Coronary artery (tissue), 2 donors: ENCODE data around the gene CEP72.
"Not testable (repeated sequence)": the region's sequence is repeated elsewhere in the genome, so short reads cannot be mapped to it uniquely, and the experiment has no call there.

Experiments
- DNase-seq: peaks from one replicate; pipeline ENCODE4 v3.0.0-alpha.2; 2017; ENCODE audit warnings: low spot score
- H3K27ac ChIP-seq, 2 donors: fragments of 200-600 bp; sonication (generic); one replicate each; pipeline ENCODE4 v1.5.1; 2016 to 2019
- H3K4me3 ChIP-seq: fragments of 200-600 bp; sonication (generic); 2 replicates; pipeline ENCODE4 v1.5.1; 2016; ENCODE audit warnings: mild to moderate bottlenecking, moderate library complexity
- TF ChIP-seq, protein P1 (sequence below): fragments of 200-600 bp; sonication (generic); IDR thresholded peaks from one replicate; pipeline ENCODE4 v1.5.1; 2019; ENCODE audit warnings: antibody characterized with exemption

Gene CEP72

GRCh38 chr5:673831-674629 is 61.9 kb downstream of the CEP72 start:
- no peak for DNase-seq
- H3K4me3 ChIP-seq: no peak overlapping the region
- TF ChIP-seq, protein P1, sequence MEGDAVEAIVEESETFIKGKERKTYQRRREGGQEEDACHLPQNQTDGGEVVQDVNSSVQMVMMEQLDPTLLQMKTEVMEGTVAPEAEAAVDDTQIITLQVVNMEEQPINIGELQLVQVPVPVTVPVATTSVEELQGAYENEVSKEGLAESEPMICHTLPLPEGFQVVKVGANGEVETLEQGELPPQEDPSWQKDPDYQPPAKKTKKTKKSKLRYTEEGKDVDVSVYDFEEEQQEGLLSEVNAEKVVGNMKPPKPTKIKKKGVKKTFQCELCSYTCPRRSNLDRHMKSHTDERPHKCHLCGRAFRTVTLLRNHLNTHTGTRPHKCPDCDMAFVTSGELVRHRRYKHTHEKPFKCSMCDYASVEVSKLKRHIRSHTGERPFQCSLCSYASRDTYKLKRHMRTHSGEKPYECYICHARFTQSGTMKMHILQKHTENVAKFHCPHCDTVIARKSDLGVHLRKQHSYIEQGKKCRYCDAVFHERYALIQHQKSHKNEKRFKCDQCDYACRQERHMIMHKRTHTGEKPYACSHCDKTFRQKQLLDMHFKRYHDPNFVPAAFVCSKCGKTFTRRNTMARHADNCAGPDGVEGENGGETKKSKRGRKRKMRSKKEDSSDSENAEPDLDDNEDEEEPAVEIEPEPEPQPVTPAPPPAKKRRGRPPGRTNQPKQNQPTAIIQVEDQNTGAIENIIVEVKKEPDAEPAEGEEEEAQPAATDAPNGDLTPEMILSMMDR: no peak
- no peak overlapping the region for H3K27ac ChIP-seq

GRCh38 chr5:674630-675011 is 62.5 kb downstream of the CEP72 start:
- no peak overlapping the region for H3K27ac ChIP-seq
- TF ChIP-seq, protein P1: no peak
- H3K4me3 ChIP-seq: no peak overlapping the region
- DNase-seq: no peak

GRCh38 chr5:675111-675870 is 63.2 kb downstream of the CEP72 start:
- no peak overlapping the region for H3K27ac ChIP-seq
- no peak overlapping the region for H3K4me3 ChIP-seq
- TF ChIP-seq, protein P1: no peak
- peak; percentile 31 for DNase-seq

- TF ChIP-seq, protein P1: no peak
- DNase-seq: peak; percentile 69
- no peak overlapping the region for H3K27ac ChIP-seq
- no peak overlapping the region for H3K4me3 ChIP-seq
These were observed 63.9 kb downstream of the CEP72 start for GRCh38 chr5:675871-676698.

- H3K4me3 ChIP-seq: no peak overlapping the region
- TF ChIP-seq, protein P1: no peak
- no peak overlapping the region for H3K27ac ChIP-seq
- peak; percentile 4 for DNase-seq
These were observed 64.5 kb downstream of the CEP72 start for GRCh38 chr5:676699-677076.

DNA sequence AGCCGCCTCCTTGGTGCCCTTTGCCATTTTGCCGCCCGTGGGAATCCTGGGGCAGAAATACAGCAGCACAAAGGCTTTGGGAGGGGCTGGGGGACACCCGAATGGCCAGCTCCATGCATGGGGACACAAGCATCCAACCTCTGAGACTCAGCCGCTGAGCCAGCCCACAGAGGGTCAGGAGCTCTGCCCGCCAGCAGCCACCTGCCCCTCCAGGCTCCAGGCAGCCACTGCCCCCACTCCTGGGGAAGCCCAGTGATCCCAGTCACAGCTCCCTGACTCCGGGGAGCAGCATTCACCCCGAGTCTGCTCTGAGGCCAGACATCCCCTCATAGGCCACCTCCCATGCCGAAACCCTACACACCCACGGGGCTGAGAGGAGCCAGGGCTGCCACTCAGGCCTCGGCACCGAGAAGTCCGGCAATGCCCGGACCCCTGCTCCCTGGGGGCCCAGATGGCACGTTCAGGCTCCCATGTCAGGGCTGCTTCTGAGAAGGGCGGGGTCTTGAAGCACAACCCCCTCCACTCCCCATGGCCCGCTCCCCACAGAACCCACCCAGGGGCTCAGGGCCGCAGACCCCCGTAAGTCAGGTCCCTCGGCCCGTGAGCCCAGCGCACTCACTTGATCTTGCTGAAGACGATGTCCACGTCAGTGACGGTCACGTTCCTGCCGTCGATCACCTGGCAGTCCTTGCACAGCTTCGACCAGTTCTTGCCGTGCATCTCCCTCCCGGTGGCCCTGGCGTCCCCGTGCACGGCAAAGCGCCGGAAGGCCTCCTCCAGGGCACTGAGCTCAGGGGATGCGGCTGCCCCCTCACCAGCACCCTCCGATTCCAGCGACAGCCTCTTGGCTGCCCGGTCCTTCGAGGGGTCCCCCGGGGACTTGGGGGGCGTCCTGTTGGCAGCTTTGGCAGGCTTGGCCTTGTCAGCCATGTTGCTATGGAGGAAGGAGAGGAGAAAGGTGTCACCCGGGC is 65.3 kb downstream of the CEP72 start:
- no peak overlapping the region for H3K4me3 ChIP-seq
- H3K27ac ChIP-seq: no peak overlapping the region

DNA sequence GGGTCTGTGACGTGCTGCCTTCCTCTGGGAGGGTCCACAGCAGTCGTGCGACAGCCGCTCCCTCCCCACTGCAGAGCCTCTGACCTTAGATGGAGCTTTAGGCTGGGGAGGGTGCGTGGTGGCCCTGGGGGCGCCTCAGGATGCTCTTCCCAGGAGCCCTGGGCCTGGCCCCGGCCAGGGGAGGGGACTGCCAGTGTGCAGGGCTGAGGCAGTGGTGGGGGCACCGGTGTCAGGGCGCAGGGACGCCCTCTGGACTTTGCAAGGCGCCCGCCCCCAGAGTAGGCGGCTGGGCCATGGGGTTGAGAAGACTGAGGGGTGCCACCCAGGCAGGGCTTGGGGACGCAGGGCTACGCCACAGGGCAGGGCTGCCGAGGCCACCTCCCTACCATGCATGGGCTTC is 66.4 kb downstream of the CEP72 start:
- not testable (repeated sequence) for H3K4me3 ChIP-seq, H3K27ac ChIP-seq
- peak; percentile 38 for DNase-seq

More for the DNA sequence above, 65.3 kb downstream of the CEP72 start:
- TF ChIP-seq, protein P1: no peak
- DNase-seq: peak; percentile 56

GRCh38 chr5:679166-679895 is 67.2 kb downstream of the CEP72 start:
- DNase-seq: peak; percentile 62
- H3K27ac ChIP-seq, H3K4me3 ChIP-seq: not testable (repeated sequence)
